K562 (cell line): ENCODE measurements around the gene QPCT.

Source experiments
- CBFB ChIP-seq: sonication (generic); formaldehyde crosslinking; IDR thresholded peaks from 2 replicates; pipeline ENCODE4 v1.4.0; 2020; ENCODE audit warnings: mild to moderate bottlenecking, missing genetic modification reagents
- GATA2 ChIP-seq: sonication (generic); formaldehyde crosslinking; IDR thresholded peaks from 2 replicates; pipeline ENCODE4 v1.4.0; 2020; ENCODE audit warnings: mild to moderate bottlenecking, missing genetic modification reagents
- NFATC3 ChIP-seq: fragments of 450-650 bp; IDR thresholded peaks from 2 replicates; pipeline ENCODE4 v1.6.1; 2017; ENCODE audit warnings: mild to moderate bottlenecking

DNA sequence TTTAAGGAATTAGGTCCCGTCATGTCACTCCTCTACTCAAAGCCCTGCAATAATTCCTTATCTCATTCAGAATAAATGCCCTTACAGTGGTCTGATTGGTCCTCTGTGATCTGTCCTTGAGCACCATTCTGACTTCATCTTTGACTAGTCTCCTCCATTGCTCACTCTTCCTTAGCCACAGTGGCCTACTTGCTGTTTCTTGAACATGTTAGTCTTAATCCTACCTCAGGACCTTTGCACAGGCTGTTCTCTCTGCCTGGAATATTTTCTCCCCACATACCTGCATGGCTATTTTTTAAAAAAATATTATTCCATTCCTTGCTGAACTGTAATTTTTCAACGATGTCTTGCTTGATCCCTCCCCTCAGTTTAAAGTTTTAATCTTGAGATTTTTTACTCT, 48.0 kb downstream of the QPCT start:
- TF ChIP-seq CBFB (CRISPR knock-in tag) (no peak), GATA2 (CRISPR knock-in tag) (no peak), NFATC3 (no peak)
